Stomach (tissue), 4 donors: ENCODE results near the gene PNPLA5.

ENCODE experiments used
- POLR2A ChIP-seq, 4 donors: fragments of 450-650 bp; IDR thresholded peaks; one replicate each; pipeline ENCODE4 v1.6.1; 2016; ENCODE audit warnings: antibody characterized with exemption in 4 of 4, control low read depth in 2 of 4, mild to moderate bottlenecking in 1 of 4, moderate library complexity in 1 of 4
- POLR2AphosphoS5 ChIP-seq, 3 donors: sonication (generic); formaldehyde crosslinking; IDR thresholded peaks; one replicate each; pipeline ENCODE4 v1.6.1; 2016; ENCODE audit warnings: antibody characterized with exemption in 3 of 3
- TF ChIP-seq, protein P1 (sequence below), 7 experiments: fragments of 450-650 bp in 4 of 7; fragments of 200-600 bp in 3 of 7; sonication (generic) in 3 of 7; IDR thresholded peaks; one replicate each; pipeline ENCODE4 v1.5.1; 2016 to 2019; ENCODE audit warnings: antibody characterized with exemption in 7 of 7, control low read depth in 2 of 7, mild to moderate bottlenecking in 1 of 7

DNA sequence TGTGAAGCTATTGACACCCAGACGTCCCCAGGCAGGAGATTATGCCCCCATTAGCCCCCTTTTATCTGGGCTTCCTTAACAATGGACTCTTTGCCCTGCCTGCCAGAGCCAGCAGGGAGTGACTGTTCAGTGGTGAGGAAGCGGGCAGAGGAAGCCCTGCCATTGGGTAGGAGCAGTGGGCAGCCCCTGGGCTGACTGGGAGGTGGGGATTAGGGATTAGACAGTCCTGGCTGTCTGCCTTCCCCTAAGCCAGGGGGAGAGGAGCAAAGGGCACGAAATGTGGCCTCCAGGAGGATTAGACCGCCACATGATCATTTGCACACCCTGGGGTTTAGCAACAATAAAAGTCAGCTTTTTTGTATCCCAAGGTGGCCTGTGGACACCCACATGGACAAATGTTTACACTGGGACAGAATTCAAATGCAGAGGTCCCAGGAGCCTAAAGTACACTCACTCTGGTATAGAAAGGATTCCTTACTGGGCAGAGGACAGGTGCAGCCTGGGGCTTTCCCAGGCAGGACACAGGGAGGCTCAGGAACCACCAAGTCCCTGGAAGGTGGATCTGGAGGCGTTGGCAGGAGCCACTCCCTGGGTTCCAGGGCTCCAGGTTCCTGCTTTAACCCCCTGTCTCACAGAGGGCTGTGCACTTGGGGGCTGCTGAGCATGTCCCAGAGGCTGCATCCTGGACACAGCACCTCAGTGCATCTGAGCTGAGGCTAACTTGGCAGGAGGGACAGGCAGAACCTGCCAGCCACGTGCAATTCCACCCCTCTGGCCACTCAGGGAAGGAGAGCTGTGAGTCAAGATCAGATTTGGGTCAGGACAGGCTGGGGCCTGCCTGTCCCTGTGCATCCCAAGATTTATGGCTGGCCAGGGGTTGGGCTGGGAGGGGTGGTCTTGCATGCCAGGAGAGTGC is 33.9 kb upstream of the PNPLA5 start:
- TF ChIP-seq, protein P1, sequence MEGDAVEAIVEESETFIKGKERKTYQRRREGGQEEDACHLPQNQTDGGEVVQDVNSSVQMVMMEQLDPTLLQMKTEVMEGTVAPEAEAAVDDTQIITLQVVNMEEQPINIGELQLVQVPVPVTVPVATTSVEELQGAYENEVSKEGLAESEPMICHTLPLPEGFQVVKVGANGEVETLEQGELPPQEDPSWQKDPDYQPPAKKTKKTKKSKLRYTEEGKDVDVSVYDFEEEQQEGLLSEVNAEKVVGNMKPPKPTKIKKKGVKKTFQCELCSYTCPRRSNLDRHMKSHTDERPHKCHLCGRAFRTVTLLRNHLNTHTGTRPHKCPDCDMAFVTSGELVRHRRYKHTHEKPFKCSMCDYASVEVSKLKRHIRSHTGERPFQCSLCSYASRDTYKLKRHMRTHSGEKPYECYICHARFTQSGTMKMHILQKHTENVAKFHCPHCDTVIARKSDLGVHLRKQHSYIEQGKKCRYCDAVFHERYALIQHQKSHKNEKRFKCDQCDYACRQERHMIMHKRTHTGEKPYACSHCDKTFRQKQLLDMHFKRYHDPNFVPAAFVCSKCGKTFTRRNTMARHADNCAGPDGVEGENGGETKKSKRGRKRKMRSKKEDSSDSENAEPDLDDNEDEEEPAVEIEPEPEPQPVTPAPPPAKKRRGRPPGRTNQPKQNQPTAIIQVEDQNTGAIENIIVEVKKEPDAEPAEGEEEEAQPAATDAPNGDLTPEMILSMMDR (IDR thresholded peaks at IDR 0.05): no peak
- TF ChIP-seq POLR2AphosphoS5 (IDR thresholded peaks at IDR 0.05) (no peak), POLR2A (IDR thresholded peaks at IDR 0.05) (no peak)
